ENCODE data around the gene ZBTB49.

Gene ZBTB49

GRCh38 chr4:4281787-4282186, 8.3 kb upstream of the ZBTB49 start:
- no peak for DNase-seq

DNA sequence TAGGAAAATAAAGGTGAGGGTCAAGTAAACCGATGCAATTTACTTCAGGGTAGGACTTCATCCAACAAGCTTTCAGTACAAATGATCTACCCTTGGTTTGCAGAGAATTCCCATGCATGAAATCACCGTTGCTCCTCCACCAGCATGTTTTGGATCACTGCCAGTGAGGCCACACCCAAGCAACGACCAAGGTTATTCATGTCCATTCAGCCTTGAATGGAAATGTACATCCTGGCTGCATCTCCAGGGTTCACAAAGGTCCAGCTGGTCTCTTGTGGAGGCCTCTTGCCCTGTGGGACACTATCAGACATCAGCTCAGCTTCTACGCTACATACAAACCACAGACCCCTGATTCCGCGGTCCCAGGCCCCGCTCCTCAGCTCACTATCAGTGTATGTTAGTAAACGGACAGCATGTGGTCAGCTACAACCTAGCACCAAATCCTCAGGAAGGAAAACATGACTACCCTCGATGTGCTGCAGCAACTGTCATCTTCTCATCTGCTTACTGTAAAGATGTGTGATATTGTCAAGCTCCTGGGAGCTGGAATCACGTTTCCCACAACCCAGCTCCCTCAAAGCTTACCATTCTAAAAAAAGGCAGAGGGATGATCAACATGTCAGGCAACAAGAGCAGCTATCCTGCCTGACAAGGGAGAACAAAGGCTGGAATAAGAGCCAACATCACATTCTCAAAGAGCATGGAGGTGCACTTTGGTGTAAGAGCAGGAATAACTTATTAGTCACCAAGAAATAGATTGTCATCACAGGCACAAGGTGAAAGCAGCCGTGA, 5.0 kb upstream of the ZBTB49 start:
- DNase-seq, result no peak

- DNase-seq, result no peak
These were observed 2.0 kb upstream of the ZBTB49 start for GRCh38 chr4:4288098-4288497.

- DNase-seq, result no peak
These were observed 996 bp upstream of the ZBTB49 start for GRCh38 chr4:4289055-4289454.

DNA sequence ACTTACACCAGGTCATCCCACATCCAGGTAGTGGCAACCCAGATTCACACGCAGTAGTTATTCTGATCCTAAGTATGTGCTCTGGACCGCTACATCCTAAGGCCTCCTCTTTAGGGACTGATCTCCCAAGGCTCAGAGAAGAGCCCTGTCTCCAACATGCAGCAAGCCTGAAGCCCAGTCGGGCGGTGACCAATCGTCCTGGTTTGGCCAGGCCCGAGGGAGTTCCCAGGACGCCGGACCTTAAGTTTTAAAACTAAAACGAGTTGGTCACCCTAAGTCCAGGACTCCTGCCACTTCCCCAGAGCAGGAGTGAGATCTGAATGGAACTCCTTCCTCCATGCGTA, 482 bp upstream of the ZBTB49 start:
- DNase-seq, result no peak

- DNase-seq, result no peak
These were observed 3.2 kb downstream of the ZBTB49 start for GRCh38 chr4:4293279-4293678.

DNA sequence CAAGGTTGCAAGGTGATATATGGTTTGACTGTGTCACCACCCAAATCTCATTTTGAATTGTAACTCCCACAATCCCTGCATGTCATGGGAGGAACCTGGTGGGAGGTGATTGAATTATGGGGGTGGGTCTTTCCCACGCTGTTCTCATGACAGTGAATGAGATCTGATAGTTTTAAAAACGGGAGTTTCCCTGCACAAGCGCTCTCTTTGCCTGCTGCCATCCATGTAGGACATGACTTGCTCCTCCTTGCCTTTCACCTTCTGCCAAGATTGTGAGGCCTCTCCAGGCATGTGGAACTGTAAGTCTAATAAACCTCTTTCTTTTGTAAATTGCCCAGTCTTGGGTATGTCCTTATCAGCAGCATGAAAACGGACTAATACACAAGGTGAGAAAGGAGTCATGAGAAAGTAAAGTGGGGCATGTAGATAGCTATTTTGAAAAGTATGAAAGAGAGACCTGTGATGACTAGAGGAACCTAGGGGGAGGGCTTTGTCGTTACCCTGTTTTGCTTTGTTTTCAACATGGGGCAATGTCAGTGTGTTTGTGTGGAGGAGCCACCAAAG, 6.3 kb downstream of the ZBTB49 start:
- no peak for DNase-seq

- no peak for DNase-seq
These were observed 9.0 kb downstream of the ZBTB49 start for GRCh38 chr4:4299006-4299405.

DNA sequence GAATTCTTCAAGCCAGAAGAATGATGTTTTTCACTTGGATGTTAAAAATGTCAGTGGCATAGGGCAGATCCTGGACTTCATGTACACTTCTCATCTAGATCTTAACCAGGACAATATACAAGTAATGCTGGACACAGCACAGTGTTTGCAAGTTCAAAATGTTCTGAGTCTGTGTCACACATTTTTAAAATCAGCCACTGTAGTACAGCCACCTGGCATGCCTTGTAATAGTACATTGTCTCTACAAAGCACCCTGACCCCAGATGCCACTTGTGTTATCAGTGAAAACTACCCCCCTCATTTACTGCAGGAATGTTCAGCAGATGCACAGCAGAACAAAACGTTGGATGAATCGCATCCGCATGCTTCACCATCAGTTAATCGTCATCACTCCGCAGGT, 11.9 kb downstream of the ZBTB49 start:
- no peak for DNase-seq

- no peak for DNase-seq
These were observed 12.4 kb downstream of the ZBTB49 start for GRCh38 chr4:4302416-4302815.

GRCh38 chr4:4306920-4307319, 16.9 kb downstream of the ZBTB49 start:
- no peak for DNase-seq

GRCh38 chr4:4308800-4309441, 18.9 kb downstream of the ZBTB49 start:
- DNase-seq, result no peak

GRCh38 chr4:4311193-4311592, 21.1 kb downstream of the ZBTB49 start:
- DNase-seq, result no peak

GRCh38 chr4:4315461-4316149, 25.6 kb downstream of the ZBTB49 start:
- DNase-seq, result no peak

DNA sequence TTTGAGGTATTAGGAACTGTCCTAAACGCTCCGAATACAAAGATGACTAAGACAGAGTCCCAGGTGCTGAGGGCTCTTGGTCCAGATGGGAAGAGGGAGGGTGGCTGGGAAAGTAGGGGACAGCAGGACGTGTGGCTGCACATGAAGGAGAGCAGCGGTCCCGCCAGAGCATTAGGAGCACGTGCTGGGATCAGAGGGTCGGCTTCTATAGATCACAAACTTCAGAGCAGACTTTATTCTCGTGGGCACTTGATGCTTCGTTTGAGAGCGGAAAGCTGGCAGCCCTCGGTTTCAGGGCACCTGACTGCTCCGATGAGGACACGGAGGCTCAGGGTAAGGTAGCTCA, 26.1 kb downstream of the ZBTB49 start:
- no peak for DNase-seq

DNA sequence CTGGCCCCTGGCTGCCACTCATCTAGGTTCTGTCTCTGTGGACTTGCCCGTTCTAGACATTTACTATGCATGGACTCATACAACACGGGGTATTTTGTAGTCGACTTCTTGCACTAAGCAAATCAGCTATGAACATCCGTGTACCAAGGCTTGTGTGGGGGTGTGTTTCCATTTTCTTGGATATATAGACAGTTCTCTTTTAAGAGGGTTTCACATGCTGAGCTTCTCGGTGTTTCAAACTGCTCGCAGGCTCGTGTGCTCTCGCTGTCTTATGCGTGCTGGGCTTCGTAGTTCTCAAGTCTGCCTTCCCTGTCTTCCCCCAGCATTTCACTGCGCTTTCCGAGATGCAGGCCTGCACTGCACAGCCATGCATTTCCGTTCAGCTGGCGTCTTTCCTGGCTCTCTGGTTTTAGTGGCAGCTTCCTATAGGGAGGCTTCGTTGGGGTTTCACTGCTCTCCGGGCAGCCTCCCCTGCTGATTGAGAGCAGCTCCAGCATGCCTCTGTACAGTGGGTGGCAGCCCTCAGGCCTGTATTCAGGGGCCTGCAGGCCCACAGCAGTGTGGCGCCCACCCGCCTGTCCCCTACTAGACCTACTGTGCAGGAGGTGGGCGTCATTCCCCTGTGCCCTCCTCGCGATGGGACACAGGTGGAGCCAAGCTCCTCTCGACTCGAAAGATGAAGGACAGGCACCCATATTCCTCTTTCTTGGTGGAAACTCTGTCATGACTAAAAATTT, 27.6 kb downstream of the ZBTB49 start:
- no peak for DNase-seq

DNA sequence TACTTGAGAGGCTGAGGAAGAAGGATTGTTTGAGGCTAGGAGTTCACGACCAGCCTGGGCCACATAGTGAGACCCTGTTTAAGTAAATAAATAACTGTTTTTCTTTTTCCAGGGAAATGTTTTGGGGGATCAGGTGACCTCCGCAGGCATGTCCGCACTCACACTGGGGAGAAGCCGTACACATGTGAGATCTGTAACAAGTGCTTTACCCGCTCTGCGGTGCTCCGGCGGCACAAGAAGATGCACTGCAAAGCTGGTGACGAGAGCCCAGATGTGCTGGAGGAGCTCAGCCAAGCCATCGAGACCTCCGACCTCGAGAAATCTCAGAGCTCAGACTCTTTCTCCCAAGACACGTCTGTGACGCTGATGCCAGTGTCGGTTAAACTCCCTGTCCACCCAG, 30.5 kb downstream of the ZBTB49 start:
- DNase-seq, result no peak

- DNase-seq, result no peak
These were observed 31.1 kb downstream of the ZBTB49 start for GRCh38 chr4:4320951-4321714.

GRCh38 chr4:4321951-4322688, 32.1 kb downstream of the ZBTB49 start:
- DNase-seq, result no peak

DNA sequence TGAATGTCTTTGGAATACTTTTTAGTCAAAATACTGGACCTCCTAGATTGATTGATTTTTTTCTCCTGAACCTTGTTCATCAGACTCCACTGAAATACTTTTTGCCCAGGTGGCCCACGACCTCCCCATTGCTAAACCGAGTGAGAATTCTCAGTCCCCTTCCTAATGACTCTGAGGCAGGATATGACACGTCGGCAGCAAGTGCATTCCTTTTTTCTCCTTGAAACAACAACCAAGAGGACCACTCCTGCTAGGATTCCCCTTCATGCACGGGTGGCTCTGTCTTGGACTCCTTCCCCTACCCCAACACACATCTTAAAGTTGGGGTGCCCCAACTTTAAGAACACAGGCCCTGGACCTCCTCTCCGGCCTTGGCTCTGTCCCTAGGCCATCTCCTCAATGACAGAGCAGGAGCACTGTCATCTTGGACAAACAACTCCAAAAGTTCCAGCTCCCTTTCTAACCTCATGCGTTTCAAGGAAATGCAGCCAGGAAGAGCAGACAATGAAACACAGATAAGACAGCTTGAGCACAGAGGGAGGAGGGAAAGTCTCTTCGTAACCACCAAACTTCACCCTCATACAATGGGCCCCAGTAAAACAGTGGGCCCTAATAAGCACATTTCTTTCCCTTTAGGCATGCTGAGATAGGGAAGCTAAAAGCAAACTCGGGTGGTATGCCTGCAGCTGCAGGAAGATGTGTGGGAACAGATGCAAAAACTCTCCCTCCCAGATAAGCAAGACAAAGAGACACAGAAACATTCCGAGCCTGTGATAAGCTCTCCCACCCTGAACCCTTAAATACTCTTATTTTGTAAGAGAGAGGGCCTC, 33.9 kb downstream of the ZBTB49 start:
- DNase-seq, result no peak

DNA sequence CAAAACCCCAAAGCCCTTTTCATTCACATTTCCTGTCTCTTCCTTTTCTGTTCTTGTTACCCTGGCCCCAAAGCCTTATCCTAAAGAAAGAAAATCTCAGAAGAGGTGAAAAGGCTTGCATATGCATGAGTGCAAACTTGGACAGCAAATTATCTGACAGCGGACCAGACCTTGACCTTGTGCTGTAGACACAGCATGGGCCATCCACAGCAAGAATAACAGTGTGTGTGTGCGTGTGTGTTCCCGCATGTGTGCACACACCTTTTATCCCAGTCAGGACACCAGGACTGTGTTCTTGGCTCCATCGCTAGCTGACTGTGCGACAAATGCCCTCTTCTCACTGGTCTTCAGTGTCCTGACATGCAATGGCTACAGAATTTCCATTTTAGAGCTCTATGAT, 35.3 kb downstream of the ZBTB49 start:
- no peak for DNase-seq
